K562 (cell line): ENCODE data around the gene RREB1. TPM values are rescaled to one million over a fixed set of nuclear protein-coding genes. Genes with fewer than 3 reads are reported as not detected.

Source experiments
- ADNP ChIP-seq: fragments of 200-800 bp; sonication (Bioruptor generic); IDR thresholded peaks from 2 replicates; pipeline ENCODE4 v1.6.1; 2016; ENCODE audit warnings: missing genetic modification characterization, missing compliant biosample characterization
- BCL6 ChIP-seq: fragments of 250-450 bp; sonication (Bioruptor Pico); IDR thresholded peaks from 2 replicates; pipeline ENCODE4 v1.4.0; 2020
- BMI1 ChIP-seq: fragments of 150-350 bp; IDR thresholded peaks from 2 replicates; pipeline ENCODE4 v1.6.1; 2014; ENCODE audit warnings: low read length
- C11orf30 ChIP-seq: fragments of 450-650 bp; IDR thresholded peaks from 2 replicates; pipeline ENCODE4 v1.6.1; 2016; ENCODE audit warnings: low read depth, mild to moderate bottlenecking
- DIDO1 ChIP-seq: fragments of 450-650 bp; IDR thresholded peaks from 2 replicates; pipeline ENCODE4 v1.6.1; 2016; ENCODE audit warnings: low read depth, missing biosample characterization, missing genetic modification characterization
- E2F3 ChIP-seq: fragments of 250-450 bp; sonication (Bioruptor Pico); IDR thresholded peaks from 2 replicates; pipeline ENCODE4 v1.4.0; 2020; ENCODE audit warnings: mild to moderate bottlenecking
- ETV1 ChIP-seq: fragments of 450-650 bp; conservative IDR thresholded peaks from 2 replicates; pipeline ENCODE4 v1.6.1; 2016; ENCODE audit warnings: missing genetic modification characterization, control low read depth, low read depth, missing compliant biosample characterization
- GABPA ChIP-seq: fragments of 200-800 bp; sonication (Bioruptor generic); conservative IDR thresholded peaks from 2 replicates; pipeline ENCODE4 v1.6.1; 2016; ENCODE audit warnings: low read depth, missing genetic modification characterization, missing compliant biosample characterization
- HDAC2 ChIP-seq: fragments of 450-650 bp; IDR thresholded peaks from 2 replicates; pipeline ENCODE4 v1.6.1; 2016; ENCODE audit warnings: mild to moderate bottlenecking
- IFI16 ChIP-seq: fragments of 250-450 bp; sonication (Bioruptor Pico); IDR thresholded peaks from 2 replicates; pipeline ENCODE4 v2.1.2; 2022; ENCODE audit warnings: mild to moderate bottlenecking, inconsistent platforms
- MYC ChIP-seq, 2 experiments: fragments of 250-450 bp in 1 of 2; sonication (Bioruptor Pico) in 1 of 2; IDR thresholded peaks; 2 replicates each; pipeline versions ENCODE4 v1.5.1 to v1.6.1; 2012 to 2021; ENCODE audit warnings: low read depth in 2 of 2, borderline replicate concordance in 1 of 2, improper control_type of control experiment in 1 of 2, low read length in 1 of 2, mild to moderate bottlenecking in 1 of 2, moderate library complexity in 1 of 2
- NFATC3 ChIP-seq: fragments of 450-650 bp; IDR thresholded peaks from 2 replicates; pipeline ENCODE4 v1.6.1; 2017; ENCODE audit warnings: mild to moderate bottlenecking
- NFE2L1 ChIP-seq: fragments of 450-650 bp; IDR thresholded peaks from 2 replicates; pipeline ENCODE4 v1.6.1; 2016; ENCODE audit warnings: missing genetic modification characterization, low read depth, mild to moderate bottlenecking, missing compliant biosample characterization, moderate library complexity, borderline replicate concordance
- NFRKB ChIP-seq: fragments of 450-650 bp; IDR thresholded peaks from 2 replicates; pipeline ENCODE4 v1.6.1; 2016; ENCODE audit warnings: low read depth
- PHF21A ChIP-seq: fragments of 450-650 bp; IDR thresholded peaks from 2 replicates; pipeline ENCODE4 v1.6.1; 2017; ENCODE audit warnings: low read depth, borderline replicate concordance
- PPARD ChIP-seq: fragments of 250-450 bp; sonication (Bioruptor Pico); IDR thresholded peaks from 2 replicates; pipeline ENCODE4 v1.8.0; 2022; ENCODE audit warnings: inconsistent platforms, mild to moderate bottlenecking, moderate library complexity
- PTBP1 ChIP-seq: fragments of 200-400 bp; formaldehyde crosslinking; IDR thresholded peaks from 2 replicates; pipeline ENCODE4 v1.6.1; 2017; ENCODE audit warnings: low read depth, low read length
- SMAD4 ChIP-seq: fragments of 250-450 bp; sonication (Bioruptor Pico); conservative IDR thresholded peaks from 2 replicates; pipeline ENCODE4 v1.8.0; 2021; ENCODE audit warnings: inconsistent platforms, mild to moderate bottlenecking, moderate library complexity
- SP2 ChIP-seq: IDR thresholded peaks from 2 replicates; pipeline ENCODE4 v1.6.1; 2011; ENCODE audit warnings: mild to moderate bottlenecking, low read depth, low read length, moderate library complexity; ENCODE audit not compliant: poor library complexity, severe bottlenecking; ENCODE audit errors: extremely low read depth
- TAL1 ChIP-seq: fragments of 450-650 bp; IDR thresholded peaks from 2 replicates; pipeline ENCODE4 v1.6.1; 2016; ENCODE audit warnings: mild to moderate bottlenecking
- TCFL5 ChIP-seq: fragments of 250-450 bp; sonication (Bioruptor Pico); conservative IDR thresholded peaks from 2 replicates; pipeline ENCODE4 v1.6.1; 2021; ENCODE audit warnings: mild to moderate bottlenecking, moderate library complexity, matching md5 sums
- XRCC4 ChIP-seq: IDR thresholded peaks from one replicate; pipeline ENCODE4 v1.6.1; 2011; ENCODE audit not compliant: insufficient read depth, insufficient read length; ENCODE audit errors: extremely low read depth
- ZC3H11A ChIP-seq: IDR thresholded peaks from 2 replicates; pipeline ENCODE4 v1.6.1; 2012; ENCODE audit warnings: low read depth, low read length, improper control_type of control experiment
- ZKSCAN1 ChIP-seq: fragments of 150-350 bp; IDR thresholded peaks from 2 replicates; pipeline ENCODE4 v1.6.1; 2016; ENCODE audit warnings: low read depth, low read length
- ZNF778 ChIP-seq: fragments of 450-650 bp; formaldehyde crosslinking; IDR thresholded peaks from 2 replicates; pipeline ENCODE4 v1.4.0; 2020; ENCODE audit warnings: mild to moderate bottlenecking, moderate library complexity
- ZNF780A ChIP-seq: fragments of 250-450 bp; sonication (Bioruptor Pico); IDR thresholded peaks from 2 replicates; pipeline ENCODE4 v1.5.0; 2021; ENCODE audit warnings: mild to moderate bottlenecking
- polyA plus RNA-seq, 8 experiments: library from polyadenylated mRNA; depleted of rRNA in 4 of 8; stranded (reverse) in 5 of 8; unstranded in 3 of 8; fragments of >200 nt; fragmentation: Nextera tagmentation in 2 of 8; fragmentation: Illumina TruSeq in 1 of 8; extraction: Ambion mirVana in 2 of 8; extraction: Trizol in 1 of 8; gene quantifications; 2 replicates each; pipeline versions ENCODE4 v1.2.1 to v1.2.3, GENCODE V29; 2011 to 2014; ENCODE audit warnings: inconsistent platforms in 1 of 8, missing spikeins in 1 of 8
- total RNA-seq, 7 experiments: library from RNA; depleted of rRNA in 6 of 7; stranded (reverse); fragments of >200 nt in 6 of 7; fragmentation: Illumina TruSeq in 2 of 7; extraction: Trizol in 2 of 7; gene quantifications; 2 replicates each; pipeline versions ENCODE4 v1.2.1 to v1.2.3, GENCODE V29; 2011 to 2021; ENCODE audit warnings: low replicate concordance in 1 of 7
- TF ChIP-seq, protein P1 (sequence below): fragments of 200-800 bp; sonication (Bioruptor generic); IDR thresholded peaks from 2 replicates; pipeline ENCODE4 v1.6.1; 2017; ENCODE audit warnings: missing genetic modification characterization, missing compliant biosample characterization
- TF ChIP-seq, protein P2 (sequence below): fragments of 250-450 bp; sonication (Bioruptor Pico); IDR thresholded peaks from 2 replicates; pipeline ENCODE4 v1.4.0; 2020; ENCODE audit warnings: mild to moderate bottlenecking, moderate library complexity

The RREB1 gene
- total and polyA plus RNA-seq, 9 of the 15 experiments (the other 6 are each of a cell fraction or from before 2014, with no cell fraction given), result 3.3 to 64.2 (median 19.3) TPM

DNA sequence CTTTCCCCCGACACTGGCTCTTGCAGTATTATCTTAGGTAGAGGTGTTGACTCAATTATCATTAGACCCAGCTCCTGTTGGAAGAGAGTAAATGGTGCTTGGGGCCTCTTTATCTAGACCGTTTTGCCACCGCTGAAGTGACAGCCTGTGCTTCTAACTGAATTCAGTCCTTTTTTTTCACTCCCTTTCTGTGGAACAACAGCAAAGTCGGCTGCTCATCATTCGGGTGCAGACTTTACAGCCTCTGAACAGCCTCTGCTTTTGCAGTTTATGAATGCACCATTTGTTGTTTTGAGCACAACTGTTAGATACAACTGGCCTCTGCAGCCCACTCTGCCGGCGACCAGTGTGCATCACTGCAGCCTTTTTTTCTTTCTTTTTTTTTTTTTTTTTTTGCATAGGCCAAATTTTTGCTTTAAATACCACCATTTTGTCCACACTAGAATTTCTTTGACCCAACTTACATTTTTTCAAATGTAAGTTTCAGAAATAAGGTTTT is 35.8 kb downstream of the RREB1 start (continued):
- no peak for TF ChIP-seq ZNF780A (CRISPR knock-in tag)
- TF ChIP-seq BCL6 (CRISPR knock-in tag), result no peak
- TF ChIP-seq, protein P1, sequence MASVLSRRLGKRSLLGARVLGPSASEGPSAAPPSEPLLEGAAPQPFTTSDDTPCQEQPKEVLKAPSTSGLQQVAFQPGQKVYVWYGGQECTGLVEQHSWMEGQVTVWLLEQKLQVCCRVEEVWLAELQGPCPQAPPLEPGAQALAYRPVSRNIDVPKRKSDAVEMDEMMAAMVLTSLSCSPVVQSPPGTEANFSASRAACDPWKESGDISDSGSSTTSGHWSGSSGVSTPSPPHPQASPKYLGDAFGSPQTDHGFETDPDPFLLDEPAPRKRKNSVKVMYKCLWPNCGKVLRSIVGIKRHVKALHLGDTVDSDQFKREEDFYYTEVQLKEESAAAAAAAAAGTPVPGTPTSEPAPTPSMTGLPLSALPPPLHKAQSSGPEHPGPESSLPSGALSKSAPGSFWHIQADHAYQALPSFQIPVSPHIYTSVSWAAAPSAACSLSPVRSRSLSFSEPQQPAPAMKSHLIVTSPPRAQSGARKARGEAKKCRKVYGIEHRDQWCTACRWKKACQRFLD, result peak; percentile 71
- TF ChIP-seq C11orf30, result no peak
- TF ChIP-seq PPARD (CRISPR knock-in tag), result no peak
- no peak for TF ChIP-seq NFE2L1 (tag)
- TF ChIP-seq PTBP1, result no peak
- no peak; the same call in 1 of the 2 replicates for TF ChIP-seq HDAC2
- no peak for TF ChIP-seq SP2
- TF ChIP-seq ADNP (tag), result 0 out of 2 replicates have a peak, but pooled peaks have one; percentile 45
- peak; percentile 65 for TF ChIP-seq SMAD4 (CRISPR knock-in tag)
- no peak; the same call in 1 of the 2 replicates for TF ChIP-seq NFRKB
- no peak for TF ChIP-seq XRCC4
- no peak for TF ChIP-seq NFATC3
- TF ChIP-seq TCFL5 (CRISPR knock-in tag), result no peak
- no peak for TF ChIP-seq BMI1
- TF ChIP-seq, protein P2, sequence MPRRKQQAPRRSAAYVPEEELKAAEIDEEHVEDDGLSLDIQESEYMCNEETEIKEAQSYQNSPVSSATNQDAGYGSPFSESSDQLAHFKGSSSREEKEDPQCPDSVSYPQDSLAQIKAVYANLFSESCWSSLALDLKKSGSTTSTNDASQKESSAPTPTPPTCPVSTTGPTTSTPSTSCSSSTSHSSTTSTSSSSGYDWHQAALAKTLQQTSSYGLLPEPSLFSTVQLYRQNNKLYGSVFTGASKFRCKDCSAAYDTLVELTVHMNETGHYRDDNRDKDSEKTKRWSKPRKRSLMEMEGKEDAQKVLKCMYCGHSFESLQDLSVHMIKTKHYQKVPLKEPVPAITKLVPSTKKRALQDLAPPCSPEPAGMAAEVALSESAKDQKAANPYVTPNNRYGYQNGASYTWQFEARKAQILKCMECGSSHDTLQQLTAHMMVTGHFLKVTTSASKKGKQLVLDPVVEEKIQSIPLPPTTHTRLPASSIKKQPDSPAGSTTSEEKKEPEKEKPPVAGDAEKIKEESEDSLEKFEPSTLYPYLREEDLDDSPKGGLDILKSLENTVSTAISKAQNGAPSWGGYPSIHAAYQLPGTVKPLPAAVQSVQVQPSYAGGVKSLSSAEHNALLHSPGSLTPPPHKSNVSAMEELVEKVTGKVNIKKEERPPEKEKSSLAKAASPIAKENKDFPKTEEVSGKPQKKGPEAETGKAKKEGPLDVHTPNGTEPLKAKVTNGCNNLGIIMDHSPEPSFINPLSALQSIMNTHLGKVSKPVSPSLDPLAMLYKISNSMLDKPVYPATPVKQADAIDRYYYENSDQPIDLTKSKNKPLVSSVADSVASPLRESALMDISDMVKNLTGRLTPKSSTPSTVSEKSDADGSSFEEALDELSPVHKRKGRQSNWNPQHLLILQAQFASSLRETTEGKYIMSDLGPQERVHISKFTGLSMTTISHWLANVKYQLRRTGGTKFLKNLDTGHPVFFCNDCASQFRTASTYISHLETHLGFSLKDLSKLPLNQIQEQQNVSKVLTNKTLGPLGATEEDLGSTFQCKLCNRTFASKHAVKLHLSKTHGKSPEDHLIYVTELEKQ (CRISPR knock-in tag), result no peak
- TF ChIP-seq TAL1, result peak; percentile 28; the same call in 1 of the 2 replicates
- no peak for TF ChIP-seq ZKSCAN1
- TF ChIP-seq ETV1, result no peak
- TF ChIP-seq PHF21A, result no peak
- TF ChIP-seq ZNF778 (CRISPR knock-in tag), result no peak
- no peak for TF ChIP-seq GABPA (tag)
- no peak for TF ChIP-seq ZC3H11A
- no peak for TF ChIP-seq MYC (IDR thresholded peaks at IDR 0.05; ENCODE audit: low read depth, low read length)
- TF ChIP-seq MYC (CRISPR knock-in tag; IDR thresholded peaks at IDR 0.05; ENCODE audit: borderline replicate concordance, low read depth), result no peak
- TF ChIP-seq IFI16 (CRISPR knock-in tag), result no peak
- 0 out of 2 replicates have a peak, but pooled peaks have one; percentile 34 for TF ChIP-seq E2F3 (CRISPR knock-in tag)
- no peak for TF ChIP-seq DIDO1 (tag)
